HL-60/S4 treated with phorbol 12-myristate 13-acetate at 8.2 ng/mL for 4 days and 3 days (cell line): ENCODE data around the gene RBM22.

ENCODE experiments used
- in situ Hi-C: fragments of 300-500 bp; cut with MboI; formaldehyde crosslinking; loops from 2 replicates; pipeline ENCODE4 v1.15.0; 2022; ENCODE audit warnings: low sequenced_read_pairs

Gene RBM22

DNA sequence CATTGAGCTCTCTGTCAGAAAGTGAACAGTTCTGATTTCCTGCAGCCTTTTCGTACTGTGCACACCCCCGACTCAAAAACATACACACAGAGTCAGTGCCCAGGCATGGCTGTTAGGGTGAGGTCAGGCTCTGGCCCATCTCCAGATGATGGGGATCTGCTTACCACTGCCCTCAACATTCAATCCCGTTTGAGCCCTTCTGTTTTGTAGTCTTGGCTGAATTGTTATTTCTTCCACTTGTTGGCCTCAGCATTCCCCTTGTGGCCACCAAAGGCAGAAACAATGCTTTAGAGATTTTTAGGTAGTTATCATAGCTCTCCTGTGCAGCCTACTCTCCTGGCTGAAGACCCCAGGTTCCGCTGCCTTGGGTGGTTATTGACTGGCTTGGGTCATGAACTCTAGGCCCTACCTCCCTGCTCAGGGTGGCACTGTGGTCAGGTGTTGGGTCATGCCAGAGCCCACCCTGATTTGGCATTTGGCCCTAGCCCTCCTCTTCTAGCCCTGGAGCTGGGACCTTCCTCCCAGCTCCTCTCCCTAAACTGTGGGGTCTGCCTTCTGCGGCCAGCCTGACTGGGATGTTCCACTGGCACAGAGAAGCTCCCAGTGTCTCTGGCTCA is 47.6 kb downstream of the RBM22 start:
- in situ Hi-C loops, result loop anchor here (5.0 kb wide), 1 partner anchor 91 kb away; no protein-coding TSS in a partner anchor

DNA sequence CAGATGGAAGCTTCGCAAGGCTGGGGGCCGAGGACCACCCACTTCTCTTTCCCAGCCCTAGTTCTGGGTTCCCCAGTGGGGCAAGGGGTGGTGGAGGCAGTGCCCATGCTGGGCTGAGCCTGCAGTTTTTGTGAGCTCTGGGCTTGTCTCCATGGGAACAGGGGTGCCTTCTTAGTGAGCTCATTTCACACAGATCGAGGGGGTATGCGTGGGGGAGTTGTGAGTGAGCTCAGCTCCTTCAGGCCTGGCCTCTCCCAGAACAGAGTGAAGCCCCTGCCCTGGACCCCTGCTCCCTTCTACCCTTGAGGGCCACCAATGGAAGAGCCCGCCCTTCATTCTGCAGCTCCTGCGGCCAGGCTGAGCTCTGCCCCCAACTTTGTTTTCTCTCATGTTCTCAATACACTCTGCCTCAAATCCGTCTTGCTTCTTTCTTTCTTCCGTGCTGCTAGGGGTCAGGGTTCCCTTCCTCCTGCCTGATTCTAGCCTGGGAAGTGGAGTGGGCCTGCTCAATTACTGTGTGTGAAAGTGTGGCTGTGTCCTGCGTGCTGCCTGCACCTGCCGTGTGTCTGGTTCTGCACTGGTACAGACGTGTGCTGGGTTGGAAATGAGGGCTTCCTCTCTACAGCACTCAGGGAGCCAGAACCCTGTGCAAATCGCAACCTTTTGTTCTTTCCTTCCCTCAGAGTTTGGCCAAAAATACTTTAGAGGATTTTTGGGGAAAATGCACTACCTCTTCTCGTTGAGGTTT is 48.8 kb downstream of the RBM22 start:
- in situ Hi-C loops, result loop anchor here (5.0 kb wide), 1 partner anchor 90 kb away; no protein-coding TSS in a partner anchor

DNA sequence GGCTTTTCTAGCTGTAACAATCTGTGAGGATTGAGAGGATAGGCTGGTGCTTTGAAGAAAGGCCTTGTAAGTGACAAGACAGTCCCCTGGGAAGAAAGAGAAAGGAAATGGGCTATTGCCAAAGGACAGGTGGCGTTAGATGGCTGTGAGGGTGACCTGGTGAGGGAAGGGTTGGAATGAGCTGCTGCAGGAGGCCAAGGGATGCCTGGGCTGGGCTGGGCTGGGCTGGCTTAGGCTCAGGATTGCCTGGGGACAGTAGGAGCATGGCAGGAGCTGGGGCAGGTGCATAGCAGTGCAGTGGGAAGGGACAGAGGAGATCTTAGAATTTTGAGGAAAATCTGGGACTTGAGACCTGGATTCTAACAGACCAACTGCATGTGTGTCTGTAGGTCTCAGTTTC is 49.5 kb downstream of the RBM22 start:
- in situ Hi-C loops, result loop anchor here (5.0 kb wide), 1 partner anchor 89 kb away; no protein-coding TSS in a partner anchor

- in situ Hi-C loops, result loop anchor here (5.0 kb wide), 1 partner anchor 88 kb away; no protein-coding TSS in a partner anchor
Measured at GRCh38 chr5:150650021-150651006, 50.5 kb downstream of the RBM22 start.

DNA sequence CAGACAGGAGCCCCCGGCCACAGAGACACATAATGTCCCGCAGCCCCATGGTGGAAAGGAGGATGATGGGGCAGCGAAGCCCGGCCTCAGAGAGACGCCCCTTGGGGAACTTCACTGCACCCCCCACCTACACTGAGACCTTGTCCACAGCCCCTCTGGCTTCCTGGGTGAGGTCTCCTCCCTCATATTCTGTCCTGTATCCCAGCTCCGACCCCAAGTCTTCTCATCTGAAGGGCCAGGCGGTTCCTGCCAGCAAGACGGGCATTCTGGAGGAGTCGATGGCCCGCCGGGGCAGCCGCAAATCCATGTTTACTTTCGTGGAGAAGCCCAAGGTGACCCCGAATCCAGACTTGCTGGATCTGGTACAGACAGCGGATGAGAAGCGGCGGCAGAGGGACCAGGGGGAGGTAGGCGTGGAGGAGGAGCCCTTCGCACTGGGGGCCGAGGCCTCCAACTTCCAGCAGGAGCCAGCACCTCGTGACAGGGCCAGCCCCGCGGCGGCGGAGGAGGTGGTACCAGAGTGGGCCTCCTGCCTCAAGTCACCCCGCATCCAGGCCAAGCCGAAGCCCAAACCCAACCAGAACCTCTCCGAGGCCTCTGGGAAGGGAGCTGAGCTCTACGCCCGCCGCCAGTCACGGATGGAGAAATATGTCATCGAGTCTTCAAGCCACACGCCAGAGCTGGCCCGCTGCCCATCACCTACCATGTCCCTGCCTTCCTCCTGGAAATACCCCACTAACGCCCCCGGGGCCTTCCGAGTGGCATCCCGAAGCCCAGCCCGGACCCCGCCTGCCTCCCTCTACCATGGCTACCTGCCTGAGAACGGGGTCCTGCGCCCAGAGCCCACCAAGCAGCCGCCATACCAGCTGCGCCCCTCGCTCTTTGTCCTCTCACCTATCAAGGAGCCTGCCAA is 51.5 kb downstream of the RBM22 start:
- in situ Hi-C loops, result loop anchor here (5.0 kb wide), 1 partner anchor 87 kb away; no protein-coding TSS in a partner anchor

GRCh38 chr5:150648294-150649107 is 52.4 kb downstream of the RBM22 start:
- in situ Hi-C loops, result no loop called here

GRCh38 chr5:150647275-150648251 is 53.3 kb downstream of the RBM22 start:
- in situ Hi-C loops, result no loop called here

- in situ Hi-C loops, result no loop called here
Measured at GRCh38 chr5:150645070-150645700, 55.7 kb downstream of the RBM22 start.

- in situ Hi-C loops, result no loop called here
Measured at GRCh38 chr5:150644514-150644913, 56.3 kb downstream of the RBM22 start.

GRCh38 chr5:150644058-150644457 is 56.8 kb downstream of the RBM22 start:
- in situ Hi-C loops, result no loop called here

- in situ Hi-C loops, result no loop called here
Measured at GRCh38 chr5:150642991-150643710, 57.7 kb downstream of the RBM22 start.

GRCh38 chr5:150642567-150642927 is 58.3 kb downstream of the RBM22 start:
- in situ Hi-C loops, result no loop called here

GRCh38 chr5:150641824-150642566 is 58.9 kb downstream of the RBM22 start:
- in situ Hi-C loops, result no loop called here

DNA sequence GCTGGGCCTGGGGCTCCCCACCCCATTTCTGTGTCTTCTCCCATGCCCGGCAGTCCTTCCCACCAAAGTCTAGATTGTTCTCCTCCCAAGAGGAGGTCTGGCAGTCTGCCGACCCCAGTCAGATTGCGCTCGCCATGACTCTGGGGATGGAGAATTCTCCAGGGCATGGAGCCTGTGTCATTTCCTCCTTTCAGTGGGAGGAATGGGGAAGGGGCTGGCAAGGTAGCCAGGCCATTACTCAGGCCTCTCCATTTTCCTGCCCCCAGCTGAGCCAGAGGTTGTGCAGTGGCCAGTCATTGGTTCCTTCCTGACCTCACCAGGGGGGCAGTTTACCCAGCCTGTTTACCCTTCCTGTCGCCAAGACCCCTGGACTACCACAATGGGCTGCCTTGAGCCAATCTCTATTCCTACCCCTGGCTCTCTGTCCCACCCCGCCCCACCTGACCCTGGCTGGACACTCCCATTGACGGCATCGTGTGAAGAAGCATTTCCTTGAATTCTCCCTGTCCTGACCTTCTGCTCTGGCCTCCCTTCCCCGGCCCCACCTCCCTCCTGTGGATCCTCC is 59.8 kb downstream of the RBM22 start:
- in situ Hi-C loops, result no loop called here
